ENCODE measurements around the gene SMARCC2.

- TF ChIP-seq REST (IDR thresholded peaks at IDR 0.05; ENCODE audit: low read depth) (no peak), CREB1 (IDR thresholded peaks at IDR 0.05; ENCODE audit: low read depth) (no peak), YY1 (IDR thresholded peaks at IDR 0.05; ENCODE audit: low read depth) (no peak), CEBPB (IDR thresholded peaks at IDR 0.05) (no peak), MAX (IDR thresholded peaks at IDR 0.05) (no peak), EP300 (IDR thresholded peaks at IDR 0.05; ENCODE audit: borderline replicate concordance) (no peak), USF1 (IDR thresholded peaks at IDR 0.05) (no peak)
Measured at GRCh38 chr12:56164345-56164729, 24.9 kb downstream of the SMARCC2 start.
